GDM1 (cell line): ENCODE results near the gene PIH1D2.
"Not testable (repeated sequence)": the region's sequence is repeated elsewhere in the genome, so short reads cannot be mapped to it uniquely, and the experiment has no call there.

Experiments used
- DNase-seq: peaks from one replicate; lab custom pipeline; 2025; lab: John Stamatoyannopoulos, UW

Gene PIH1D2

GRCh38 chr11:112073941-112074811 lies at the start of gene PIH1D2, which contains the start of gene NKAPD1:
PIH1D2 (minus strand) TSS chr11:112074017; CDS start chr11:112073174, 843 bp downstream.
NKAPD1 (plus strand) TSS chr11:112074299; CDS start chr11:112075575, 1,276 bp downstream.
- DNase-seq, result peak; percentile 69

GRCh38 chr11:112123129-112123528 lies 49.3 kb upstream of the PIH1D2 start:
- DNase-seq, result no peak

- DNase-seq, result no peak
Observed at GRCh38 chr11:112121981-112122615, 48.3 kb upstream of the PIH1D2 start.

- no peak for DNase-seq
Observed at GRCh38 chr11:112118176-112118575, 44.4 kb upstream of the PIH1D2 start.

GRCh38 chr11:112115386-112115785 lies 41.6 kb upstream of the PIH1D2 start:
- DNase-seq, result no peak

- no peak for DNase-seq
Observed at GRCh38 chr11:112114460-112114859, 40.6 kb upstream of the PIH1D2 start.

GRCh38 chr11:112113539-112114457 lies 40.0 kb upstream of the PIH1D2 start:
- DNase-seq, result no peak

- no peak for DNase-seq
Observed at GRCh38 chr11:112106070-112106469, 32.3 kb upstream of the PIH1D2 start.

GRCh38 chr11:112103446-112103845 lies 29.6 kb upstream of the PIH1D2 start:
- DNase-seq, result no peak

- no peak for DNase-seq
Observed at GRCh38 chr11:112100462-112100861, 26.6 kb upstream of the PIH1D2 start.

- DNase-seq, result no peak
Observed at GRCh38 chr11:112097734-112098528, 24.1 kb upstream of the PIH1D2 start.

GRCh38 chr11:112096194-112096593 lies 22.4 kb upstream of the PIH1D2 start:
- DNase-seq, result no peak

GRCh38 chr11:112095302-112095701 lies 21.5 kb upstream of the PIH1D2 start:
- not testable (repeated sequence) for DNase-seq

GRCh38 chr11:112087212-112087611 lies 13.4 kb upstream of the PIH1D2 start:
- DNase-seq, result no peak

GRCh38 chr11:112086422-112087191 lies 12.8 kb upstream of the PIH1D2 start, which contains the start of the genes SDHD and TIMM8B:
SDHD (plus strand) TSS chr11:112086873; CDS start chr11:112086908, 35 bp downstream.
TIMM8B (minus strand) TSS chr11:112086756; CDS start chr11:112086723, 33 bp downstream.
- peak; percentile 94 for DNase-seq

- no peak for DNase-seq
Observed at GRCh38 chr11:112085822-112086421, 12.1 kb upstream of the PIH1D2 start.

GRCh38 chr11:112082729-112083128 lies 8.9 kb upstream of the PIH1D2 start:
- DNase-seq, result no peak

- DNase-seq, result no peak
Observed at GRCh38 chr11:112062923-112063322, 10.9 kb downstream of the PIH1D2 start.

- no peak for DNase-seq
Observed at GRCh38 chr11:112058103-112058502, 15.7 kb downstream of the PIH1D2 start.

GRCh38 chr11:112057170-112057569 lies 16.6 kb downstream of the PIH1D2 start:
- no peak for DNase-seq
